ENCODE measurements around the gene KCTD16. TPM values are rescaled to one million over a fixed set of nuclear protein-coding genes. Genes with fewer than 3 reads are reported as not detected.
A peak's percentile ranks its signal among the peaks of the same experiment; 100 is the strongest.

KCTD16 gene
- total RNA-seq, 2 experiments from 2014 or later: 0.14 to 0.25 TPM

GRCh38 chr5:144192661-144193060, 22.0 kb downstream of the KCTD16 start:
- H3K36me3 Mint-ChIP-seq (ENCODE audit: low read depth): peaks cover 2% of the 10 kb centered on the region
- H3K27ac Mint-ChIP-seq: no peak overlapping the region
- no peaks in the 10 kb centered on the region for H3K9me3 Mint-ChIP-seq (ENCODE audit: low read depth)
- ChIA-PET POLR2A (no interaction called here), CTCF (interaction anchor here (0.8 to 3.5 kb wide), 4 partner anchors 9 to 27 kb away, joined by 3 to 37 read pairs (median 10); partner anchors contain the start of genes KCTD16 and YIPF5)
- ATAC-seq (no peak), DNase-seq (no peak)
- H3K27me3 Mint-ChIP-seq: no peaks in the 10 kb centered on the region
- peaks cover 15% of the 10 kb centered on the region for H3K4me1 Mint-ChIP-seq
- no peak overlapping the region for H3K4me3 Mint-ChIP-seq
- intact Hi-C loops (cut with DNase I, micrococcal nuclease): loop anchor here (1.0 to 10.0 kb wide), 4 partner anchors 22 to 1752 kb away; partner anchors contain the start of genes KCTD16 (in 1 of the 2), NR3C1 (in 1 of the 2) and YIPF5 (in 1 of the 2)

GRCh38 chr5:144194144-144194543, 23.5 kb downstream of the KCTD16 start:
- CTCF ChIA-PET: interaction anchor here (0.6 to 2.4 kb wide), 2 partner anchors 9 to 10 kb away, joined by 3 to 16 read pairs; no protein-coding TSS in a partner anchor
- Mint-ChIP-seq H3K36me3 (ENCODE audit: low read depth) (no peaks in the 10 kb centered on the region), H3K27me3 (peaks cover under 1% of the 10 kb centered on the region), H3K4me3 (no peak overlapping the region), H3K4me1 (peaks cover under 1% of the 10 kb centered on the region), H3K9me3 (ENCODE audit: low read depth) (no peaks in the 10 kb centered on the region), H3K27ac (no peak overlapping the region)
- no peak for ATAC-seq
- intact Hi-C loops (cut with DNase I, micrococcal nuclease): loop anchor here in 1 of 2 experiments (10.0 kb wide), 2 partner anchors 789 to 1751 kb away; partner anchors contain the start of gene NR3C1
- no peak for DNase-seq
- POLR2A ChIA-PET: interaction anchor here (0.6 to 0.9 kb wide), 2 partner anchors 10 to 1478 kb away, joined by 3 read pairs; no protein-coding TSS in a partner anchor

GRCh38 chr5:144195448-144195847, 24.8 kb downstream of the KCTD16 start:
- intact Hi-C loops (cut with DNase I, micrococcal nuclease): loop anchor here in 1 of 2 experiments (10.0 kb wide), 2 partner anchors 791 to 1749 kb away; partner anchors contain the start of gene NR3C1
- Mint-ChIP-seq H3K27ac (no peak overlapping the region), H3K9me3 (ENCODE audit: low read depth) (no peaks in the 10 kb centered on the region), H3K36me3 (ENCODE audit: low read depth) (no peaks in the 10 kb centered on the region), H3K27me3 (peaks cover 6% of the 10 kb centered on the region), H3K4me1 (no peaks in the 10 kb centered on the region), H3K4me3 (no peak overlapping the region)
- ChIA-PET POLR2A (no interaction called here), CTCF (interaction anchor here (0.8 to 1.2 kb wide), 2 partner anchors 8 to 164 kb away, joined by 3 to 6 read pairs; no protein-coding TSS in a partner anchor)
- no peak for DNase-seq
- no peak for ATAC-seq

GRCh38 chr5:144196612-144197011, 25.9 kb downstream of the KCTD16 start:
- intact Hi-C loops (cut with DNase I, micrococcal nuclease): loop anchor here in 1 of 2 experiments (10.0 kb wide), 2 partner anchors 792 to 1748 kb away; partner anchors contain the start of gene NR3C1
- DNase-seq (no peak), ATAC-seq (no peak)
- Mint-ChIP-seq H3K27ac (no peak overlapping the region), H3K27me3 (peaks cover 11% of the 10 kb centered on the region), H3K4me3 (no peak overlapping the region), H3K4me1 (no peaks in the 10 kb centered on the region), H3K9me3 (ENCODE audit: low read depth) (no peaks in the 10 kb centered on the region), H3K36me3 (ENCODE audit: low read depth) (no peaks in the 10 kb centered on the region)
- POLR2A ChIA-PET: no interaction called here
- CTCF ChIA-PET: no interaction called here

GRCh38 chr5:144198386-144198785, 27.7 kb downstream of the KCTD16 start:
- ChIA-PET CTCF (interaction anchor here (0.8 to 1.4 kb wide), 2 partner anchors 15 to 109 kb away, joined by 3 read pairs; no protein-coding TSS in a partner anchor), POLR2A (no interaction called here)
- no peak overlapping the region for H3K4me3 Mint-ChIP-seq
- intact Hi-C loops (cut with DNase I, micrococcal nuclease): loop anchor here in 1 of 2 experiments (10.0 kb wide), 2 partner anchors 794 to 1746 kb away; partner anchors contain the start of gene NR3C1
- no peaks in the 10 kb centered on the region for H3K36me3 Mint-ChIP-seq (ENCODE audit: low read depth)
- peaks cover 12% of the 10 kb centered on the region for H3K4me1 Mint-ChIP-seq
- DNase-seq: no peak
- ATAC-seq: no peak
- no peaks in the 10 kb centered on the region for H3K9me3 Mint-ChIP-seq (ENCODE audit: low read depth)
- no peak overlapping the region for H3K27ac Mint-ChIP-seq
- peaks cover 14% of the 10 kb centered on the region for H3K27me3 Mint-ChIP-seq

GRCh38 chr5:144201588-144201987, 30.9 kb downstream of the KCTD16 start:
- peaks cover 17% of the 10 kb centered on the region for H3K4me1 Mint-ChIP-seq
- POLR2A ChIA-PET: no interaction called here
- intact Hi-C loops (cut with DNase I, micrococcal nuclease): loop anchor here (5.0 to 10.0 kb wide), 4 partner anchors 193 to 1851 kb away; no protein-coding TSS in a partner anchor
- H3K27ac Mint-ChIP-seq: no peak overlapping the region
- CTCF ChIA-PET: no interaction called here
- no peaks in the 10 kb centered on the region for H3K36me3 Mint-ChIP-seq (ENCODE audit: low read depth)
- H3K4me3 Mint-ChIP-seq: no peak overlapping the region
- H3K27me3 Mint-ChIP-seq: peaks cover 35% of the 10 kb centered on the region
- no peak for ATAC-seq
- no peak for DNase-seq
- no peaks in the 10 kb centered on the region for H3K9me3 Mint-ChIP-seq (ENCODE audit: low read depth)

GRCh38 chr5:144202072-144202471, 31.4 kb downstream of the KCTD16 start:
- intact Hi-C loops (cut with DNase I, micrococcal nuclease): loop anchor here (2.0 to 10.0 kb wide), 5 partner anchors 193 to 1850 kb away; no protein-coding TSS in a partner anchor
- no peak overlapping the region for H3K27ac Mint-ChIP-seq

GRCh38 chr5:144202726-144203125, 32.1 kb downstream of the KCTD16 start:
- Mint-ChIP-seq H3K27me3 (peaks cover 40% of the 10 kb centered on the region), H3K4me1 (peaks cover 17% of the 10 kb centered on the region), H3K36me3 (ENCODE audit: low read depth) (no peaks in the 10 kb centered on the region), H3K9me3 (ENCODE audit: low read depth) (no peaks in the 10 kb centered on the region), H3K4me3 (no peak overlapping the region), H3K27ac (no peak overlapping the region)
- CTCF ChIA-PET: interaction anchor here (1.3 to 1.6 kb wide), 2 partner anchors 10 to 1928 kb away, joined by 6 read pairs; no protein-coding TSS in a partner anchor
- intact Hi-C loops (cut with DNase I, micrococcal nuclease): loop anchor here (2.0 to 10.0 kb wide), 5 partner anchors 192 to 1850 kb away; no protein-coding TSS in a partner anchor
- ATAC-seq (peak; percentile 44), DNase-seq (peak; percentile 28)
- POLR2A ChIA-PET: no interaction called here

More at GRCh38 chr5:144202072-144202471, 31.4 kb downstream of the KCTD16 start:
- POLR2A ChIA-PET: no interaction called here
- Mint-ChIP-seq H3K36me3 (ENCODE audit: low read depth) (no peaks in the 10 kb centered on the region), H3K27me3 (peaks cover 37% of the 10 kb centered on the region), H3K9me3 (ENCODE audit: low read depth) (no peaks in the 10 kb centered on the region), H3K4me1 (peaks cover 17% of the 10 kb centered on the region), H3K4me3 (no peak overlapping the region)
- ATAC-seq (no peak), DNase-seq (no peak)
- CTCF ChIA-PET: no interaction called here

- Mint-ChIP-seq H3K4me3 (no peak overlapping the region), H3K27ac (no peak overlapping the region), H3K36me3 (ENCODE audit: low read depth) (no peaks in the 10 kb centered on the region), H3K27me3 (peaks cover 44% of the 10 kb centered on the region), H3K4me1 (peaks cover 17% of the 10 kb centered on the region), H3K9me3 (ENCODE audit: low read depth) (no peaks in the 10 kb centered on the region)
- ChIA-PET CTCF (interaction anchor here (0.6 to 1.6 kb wide), 31 partner anchors 8 to 1927 kb away, joined by 3 to 16 read pairs (median 4); no protein-coding TSS in a partner anchor), POLR2A (interaction anchor here (0.6 to 1.1 kb wide), 3 partner anchors 10 to 375 kb away, joined by 3 to 8 read pairs (median 3); no protein-coding TSS in a partner anchor)
- ATAC-seq (peak; percentile 61), DNase-seq (peak; percentile 44)
- intact Hi-C loops (cut with DNase I, micrococcal nuclease): loop anchor here (1.0 to 10.0 kb wide), 7 partner anchors 191 to 1848 kb away; no protein-coding TSS in a partner anchor
These were observed 33.3 kb downstream of the KCTD16 start for GRCh38 chr5:144203750-144204596.

- Mint-ChIP-seq H3K9me3 (ENCODE audit: low read depth) (no peaks in the 10 kb centered on the region), H3K4me1 (peaks cover 17% of the 10 kb centered on the region), H3K27ac (no peak overlapping the region), H3K27me3 (peaks cover 42% of the 10 kb centered on the region), H3K4me3 (no peak overlapping the region), H3K36me3 (ENCODE audit: low read depth) (no peaks in the 10 kb centered on the region)
- intact Hi-C loops (cut with DNase I, micrococcal nuclease): loop anchor here (2.0 to 10.0 kb wide), 3 partner anchors 190 to 1840 kb away; no protein-coding TSS in a partner anchor
- ChIA-PET POLR2A (no interaction called here), CTCF (interaction anchor here (0.7 to 1.8 kb wide), 5 partner anchors 58 to 1941 kb away, joined by 3 to 9 read pairs (median 3); no protein-coding TSS in a partner anchor)
- DNase-seq (peak; percentile 13), ATAC-seq (no peak)
These were observed 34.5 kb downstream of the KCTD16 start for GRCh38 chr5:144205141-144205551.

- H3K36me3 Mint-ChIP-seq (ENCODE audit: low read depth): no peaks in the 10 kb centered on the region
- H3K27ac Mint-ChIP-seq: no peak overlapping the region
- peaks cover 41% of the 10 kb centered on the region for H3K27me3 Mint-ChIP-seq
- ATAC-seq (no peak), DNase-seq (no peak)
- CTCF ChIA-PET: interaction anchor here (0.6 to 1.8 kb wide), 6 partner anchors 11 to 1620 kb away, joined by 3 to 9 read pairs (median 3); no protein-coding TSS in a partner anchor
- H3K4me3 Mint-ChIP-seq: no peak overlapping the region
- intact Hi-C loops (cut with DNase I, micrococcal nuclease): loop anchor here (10.0 kb wide), 2 partner anchors 189 to 1839 kb away; no protein-coding TSS in a partner anchor
- no peaks in the 10 kb centered on the region for H3K9me3 Mint-ChIP-seq (ENCODE audit: low read depth)
- POLR2A ChIA-PET: interaction anchor here (0.6 kb wide), 2 partner anchors 36 to 966 kb away, joined by 3 to 4 read pairs; no protein-coding TSS in a partner anchor
- peaks cover 17% of the 10 kb centered on the region for H3K4me1 Mint-ChIP-seq
These were observed 35.5 kb downstream of the KCTD16 start for GRCh38 chr5:144206141-144206540.
